ENCODE measurements around the gene KRT16. TPM values are rescaled to one million over a fixed set of nuclear protein-coding genes. Genes with fewer than 3 reads are reported as not detected.
A peak's percentile ranks its signal among the peaks of the same experiment; 100 is the strongest.
"Not testable (repeated sequence)": the region's sequence is repeated elsewhere in the genome, so short reads cannot be mapped to it uniquely, and the experiment has no call there.

KRT16 gene
- total RNA-seq, 1 donor from 2014 or later = not detected

DNA sequence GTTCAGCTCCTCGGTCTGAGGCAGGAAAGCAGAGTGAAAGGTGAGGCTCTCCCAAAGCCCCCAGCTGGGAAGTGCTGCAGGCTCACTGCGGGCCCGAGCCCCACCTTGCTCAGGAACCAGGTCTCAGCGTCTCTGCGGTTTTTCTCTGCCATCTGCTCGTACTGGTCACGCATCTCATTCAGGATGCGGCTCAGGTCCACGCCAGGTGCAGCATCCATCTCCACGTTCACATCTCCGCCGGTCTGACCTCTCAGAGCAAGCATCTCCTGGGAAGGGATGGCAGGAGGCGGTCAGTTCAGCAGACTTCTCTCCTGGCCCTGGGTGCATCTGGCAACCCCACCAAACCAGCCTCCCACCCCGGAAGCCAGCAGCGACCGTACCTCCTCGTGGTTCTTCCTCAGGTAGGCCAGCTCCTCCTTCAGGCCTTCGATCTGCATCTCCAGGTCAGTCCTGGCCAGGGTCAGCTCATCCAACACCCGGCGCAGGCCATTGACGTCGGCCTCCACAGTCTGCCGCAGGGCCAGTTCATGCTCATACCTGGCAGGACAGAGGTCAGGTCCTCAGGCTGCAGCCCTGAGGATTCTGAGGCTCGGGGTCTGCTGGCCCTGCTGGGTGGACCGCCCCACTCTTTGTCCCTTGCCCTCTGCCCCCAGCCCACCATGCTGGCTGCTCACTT, 1.5 kb downstream of the KRT16 start:
- Mint-ChIP-seq H3K4me1 (ENCODE audit: low read depth, unreplicated experiment) (no peaks in the 10 kb centered on the region), H3K4me3 (ENCODE audit: unreplicated experiment) (no peak overlapping the region), H3K27me3 (ENCODE audit: unreplicated experiment) (peaks cover 5% of the 10 kb centered on the region), H3K36me3 (ENCODE audit: unreplicated experiment) (peaks cover 10% of the 10 kb centered on the region), H3K9me3 (ENCODE audit: unreplicated experiment) (peaks cover 3% of the 10 kb centered on the region), H3K27ac (ENCODE audit: unreplicated experiment) (no peak overlapping the region)
- TF ChIP-seq, protein P1, sequence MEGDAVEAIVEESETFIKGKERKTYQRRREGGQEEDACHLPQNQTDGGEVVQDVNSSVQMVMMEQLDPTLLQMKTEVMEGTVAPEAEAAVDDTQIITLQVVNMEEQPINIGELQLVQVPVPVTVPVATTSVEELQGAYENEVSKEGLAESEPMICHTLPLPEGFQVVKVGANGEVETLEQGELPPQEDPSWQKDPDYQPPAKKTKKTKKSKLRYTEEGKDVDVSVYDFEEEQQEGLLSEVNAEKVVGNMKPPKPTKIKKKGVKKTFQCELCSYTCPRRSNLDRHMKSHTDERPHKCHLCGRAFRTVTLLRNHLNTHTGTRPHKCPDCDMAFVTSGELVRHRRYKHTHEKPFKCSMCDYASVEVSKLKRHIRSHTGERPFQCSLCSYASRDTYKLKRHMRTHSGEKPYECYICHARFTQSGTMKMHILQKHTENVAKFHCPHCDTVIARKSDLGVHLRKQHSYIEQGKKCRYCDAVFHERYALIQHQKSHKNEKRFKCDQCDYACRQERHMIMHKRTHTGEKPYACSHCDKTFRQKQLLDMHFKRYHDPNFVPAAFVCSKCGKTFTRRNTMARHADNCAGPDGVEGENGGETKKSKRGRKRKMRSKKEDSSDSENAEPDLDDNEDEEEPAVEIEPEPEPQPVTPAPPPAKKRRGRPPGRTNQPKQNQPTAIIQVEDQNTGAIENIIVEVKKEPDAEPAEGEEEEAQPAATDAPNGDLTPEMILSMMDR (IDR thresholded peaks at IDR 0.05; ENCODE audit: partially characterized antibody, unreplicated experiment) = no peak
- no peak for DNase-seq

DNA sequence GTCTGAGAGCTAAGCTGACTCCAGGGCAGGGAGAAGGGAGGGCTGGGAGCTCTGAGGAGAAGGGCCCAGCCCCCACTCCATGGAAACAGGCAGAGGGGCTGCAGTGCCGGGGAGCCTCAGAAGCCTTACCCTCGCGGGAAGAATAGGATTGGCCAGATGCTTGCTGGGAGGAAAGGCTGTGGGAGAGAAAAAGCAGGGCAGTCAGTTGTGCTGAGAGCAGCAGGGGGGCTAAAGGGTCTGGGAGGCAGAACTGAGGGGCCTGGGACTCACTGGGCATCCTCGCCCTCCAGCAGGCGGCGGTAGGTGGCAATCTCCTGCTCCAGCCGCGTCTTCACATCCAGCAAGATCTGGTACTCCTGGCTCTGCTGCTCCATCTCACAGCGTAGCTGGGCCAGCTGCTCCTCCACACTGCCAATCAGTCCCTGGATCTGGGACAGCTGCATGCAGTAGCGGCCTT, 2.5 kb downstream of the KRT16 start:
- H3K27ac Mint-ChIP-seq (ENCODE audit: unreplicated experiment); H3K4me3 Mint-ChIP-seq (ENCODE audit: unreplicated experiment); H3K27me3 Mint-ChIP-seq (ENCODE audit: unreplicated experiment); H3K4me1 Mint-ChIP-seq (ENCODE audit: low read depth, unreplicated experiment); H3K9me3 Mint-ChIP-seq (ENCODE audit: unreplicated experiment): not testable (repeated sequence)
- peak; percentile 46 for DNase-seq
- peaks cover 10% of the 10 kb centered on the region for H3K36me3 Mint-ChIP-seq (ENCODE audit: unreplicated experiment)

DNA sequence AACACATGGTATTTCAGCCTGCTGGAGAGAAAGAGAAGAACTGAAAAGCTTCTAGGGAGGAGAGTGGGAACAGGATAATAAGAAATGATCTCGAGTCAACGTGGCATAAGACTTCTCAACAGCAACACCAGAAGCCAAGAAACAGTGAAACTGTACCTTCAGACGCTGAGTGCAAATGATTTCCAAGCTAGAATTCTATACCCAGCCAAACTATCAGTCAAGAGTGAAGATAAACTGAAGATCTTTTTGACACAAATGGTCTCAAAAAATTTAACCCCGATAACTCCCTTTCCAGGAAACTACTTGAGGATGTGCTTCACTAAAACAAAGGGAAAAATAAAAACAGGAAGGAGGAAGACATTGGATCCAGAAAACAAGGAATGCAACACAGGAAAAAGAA, 5.6 kb downstream of the KRT16 start:
- H3K4me1 Mint-ChIP-seq (ENCODE audit: low read depth, unreplicated experiment); DNase-seq; H3K27me3 Mint-ChIP-seq (ENCODE audit: unreplicated experiment); H3K9me3 Mint-ChIP-seq (ENCODE audit: unreplicated experiment); H3K27ac Mint-ChIP-seq (ENCODE audit: unreplicated experiment); H3K4me3 Mint-ChIP-seq (ENCODE audit: unreplicated experiment): not testable (repeated sequence)
- H3K36me3 Mint-ChIP-seq (ENCODE audit: unreplicated experiment) = peaks cover 10% of the 10 kb centered on the region

DNA sequence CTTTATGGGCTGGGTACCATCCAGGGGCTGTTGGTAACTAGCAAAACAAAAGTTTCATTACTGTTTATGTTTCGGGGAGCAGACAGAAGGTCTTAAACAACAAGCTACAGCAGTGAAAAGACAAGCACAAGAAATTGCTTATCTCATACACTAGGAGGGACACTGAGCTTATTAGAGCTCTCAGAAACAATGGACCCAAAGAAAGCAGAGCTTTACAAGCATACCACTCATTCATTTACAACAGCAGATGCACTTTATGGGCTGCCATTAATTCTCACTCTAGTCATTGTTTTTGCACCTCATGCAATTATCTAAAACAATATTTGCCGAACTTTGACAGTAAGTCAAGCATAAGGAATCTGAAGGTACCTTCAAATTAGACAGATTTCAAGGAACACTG, 10.0 kb downstream of the KRT16 start:
- TF ChIP-seq, protein P1 (IDR thresholded peaks at IDR 0.05; ENCODE audit: partially characterized antibody, unreplicated experiment) = no peak

DNA sequence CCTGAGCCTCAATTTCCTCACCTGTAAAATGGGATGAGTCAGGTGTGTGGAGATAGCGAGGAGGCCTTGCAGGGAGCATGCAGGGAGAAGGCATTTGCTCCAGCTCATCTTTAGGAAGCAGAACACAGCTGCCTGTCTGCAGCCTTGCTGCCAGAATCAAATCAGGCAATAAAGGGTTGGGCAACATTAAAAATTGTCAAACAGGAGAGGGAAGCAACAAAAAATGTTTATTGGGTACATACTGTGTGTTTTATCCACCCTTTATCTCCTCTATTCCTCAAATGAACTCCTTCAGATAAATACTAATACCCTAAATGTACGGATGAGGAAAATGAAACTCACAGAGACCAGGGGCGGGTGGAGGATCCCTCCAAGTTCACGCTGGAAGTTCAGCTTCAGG, 12.2 kb downstream of the KRT16 start:
- peaks cover 3% of the 10 kb centered on the region for H3K9me3 Mint-ChIP-seq (ENCODE audit: unreplicated experiment)
- H3K27ac Mint-ChIP-seq (ENCODE audit: unreplicated experiment) = no peak overlapping the region
- TF ChIP-seq, protein P1 (IDR thresholded peaks at IDR 0.05; ENCODE audit: partially characterized antibody, unreplicated experiment) = no peak
- no peaks in the 10 kb centered on the region for H3K36me3 Mint-ChIP-seq (ENCODE audit: unreplicated experiment)
- H3K27me3 Mint-ChIP-seq (ENCODE audit: unreplicated experiment) = peaks cover 4% of the 10 kb centered on the region
- H3K4me3 Mint-ChIP-seq (ENCODE audit: unreplicated experiment) = no peak overlapping the region
- H3K4me1 Mint-ChIP-seq (ENCODE audit: low read depth, unreplicated experiment) = peaks cover 7% of the 10 kb centered on the region
- DNase-seq = no peak

More for the DNA sequence above, 10.0 kb downstream of the KRT16 start:
- Mint-ChIP-seq H3K27me3 (ENCODE audit: unreplicated experiment) (no peaks in the 10 kb centered on the region), H3K9me3 (ENCODE audit: unreplicated experiment) (no peaks in the 10 kb centered on the region), H3K4me3 (ENCODE audit: unreplicated experiment) (no peak overlapping the region), H3K36me3 (ENCODE audit: unreplicated experiment) (peaks cover 10% of the 10 kb centered on the region), H3K4me1 (ENCODE audit: low read depth, unreplicated experiment) (peaks cover 5% of the 10 kb centered on the region), H3K27ac (ENCODE audit: unreplicated experiment) (no peak overlapping the region)
- no peak for DNase-seq

DNA sequence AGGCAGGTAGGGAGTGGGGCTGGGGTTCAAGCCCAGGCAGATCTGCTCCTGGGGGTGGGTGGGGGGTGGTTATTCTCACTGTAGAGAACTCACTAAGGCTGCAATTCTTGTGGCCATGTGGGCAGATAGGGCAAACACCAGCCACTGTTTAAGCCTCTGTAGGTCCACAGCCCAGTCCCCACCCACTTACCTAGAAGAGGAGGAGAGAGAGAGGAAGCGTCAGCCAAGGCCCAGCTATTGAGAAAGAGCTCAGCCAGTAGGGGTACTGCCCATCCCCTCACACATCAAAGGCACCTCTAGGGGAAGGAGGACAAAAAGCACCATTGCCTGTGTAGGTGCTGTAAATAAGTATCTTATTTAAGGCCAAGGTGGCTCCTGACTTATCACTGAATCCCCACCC, 12.9 kb downstream of the KRT16 start:
- Mint-ChIP-seq H3K27me3 (ENCODE audit: unreplicated experiment) (peaks cover 4% of the 10 kb centered on the region), H3K36me3 (ENCODE audit: unreplicated experiment) (no peaks in the 10 kb centered on the region), H3K4me3 (ENCODE audit: unreplicated experiment) (no peak overlapping the region), H3K9me3 (ENCODE audit: unreplicated experiment) (peaks cover 3% of the 10 kb centered on the region), H3K4me1 (ENCODE audit: low read depth, unreplicated experiment) (peaks cover 7% of the 10 kb centered on the region), H3K27ac (ENCODE audit: unreplicated experiment) (no peak overlapping the region)
- TF ChIP-seq, protein P1 (IDR thresholded peaks at IDR 0.05; ENCODE audit: partially characterized antibody, unreplicated experiment) = no peak
- DNase-seq = no peak
